K562 (cell line): Measurements from ENCODE around the gene DNAJC8. TPM values are rescaled to one million over a fixed set of nuclear protein-coding genes. Genes with fewer than 3 reads are reported as not detected.

ENCODE experiments used
- ADNP ChIP-seq: fragments of 200-800 bp; sonication (Bioruptor generic); IDR thresholded peaks from 2 replicates; pipeline ENCODE4 v1.6.1; 2016; ENCODE audit warnings: missing genetic modification characterization, missing compliant biosample characterization
- CBX3 ChIP-seq, 2 experiments: IDR thresholded peaks; 1 replicate in 1 of 2; 2 replicates in 1 of 2; pipeline ENCODE4 v1.6.1; 2012; ENCODE audit warnings: inconsistent platforms in 2 of 2, low read length in 2 of 2, borderline replicate concordance in 1 of 2, control low read depth in 1 of 2
- DACH1 ChIP-seq: fragments of 450-650 bp; IDR thresholded peaks from 2 replicates; pipeline ENCODE4 v1.6.1; 2018; ENCODE audit not compliant: partially characterized antibody
- ESRRA ChIP-seq: fragments of 450-650 bp; IDR thresholded peaks from 2 replicates; pipeline ENCODE4 v1.6.1; 2014; ENCODE audit warnings: low read depth, mild to moderate bottlenecking, moderate library complexity, borderline replicate concordance
- EZH2 ChIP-seq: IDR thresholded peaks from 2 replicates; pipeline ENCODE4 v1.6.1; 2012; ENCODE audit warnings: low read depth, mild to moderate bottlenecking, inconsistent platforms, low read length, borderline replicate concordance
- LEF1 ChIP-seq: fragments of 450-650 bp; IDR thresholded peaks from 2 replicates; pipeline ENCODE4 v1.6.1; 2016; ENCODE audit warnings: mild to moderate bottlenecking
- OTX1 ChIP-seq: fragments of 450-650 bp; formaldehyde crosslinking; IDR thresholded peaks from 2 replicates; pipeline ENCODE4 v1.4.0; 2022; ENCODE audit warnings: mild to moderate bottlenecking
- POLR2H ChIP-seq: IDR thresholded peaks from 2 replicates; pipeline ENCODE4 v1.6.1; 2016; ENCODE audit warnings: missing genetic modification characterization, low read depth, mild to moderate bottlenecking, control low read depth, missing compliant biosample characterization, moderate library complexity
- RBM14 ChIP-seq: fragments of 200-400 bp; formaldehyde crosslinking; IDR thresholded peaks from 2 replicates; pipeline ENCODE4 v1.6.1; 2018; ENCODE audit warnings: low read depth, mild to moderate bottlenecking, low read length, moderate library complexity, borderline replicate concordance; ENCODE audit not compliant: insufficient read depth
- SRSF9 ChIP-seq: fragments of 200-400 bp; formaldehyde crosslinking; IDR thresholded peaks from 2 replicates; pipeline ENCODE4 v1.6.1; 2017; ENCODE audit warnings: low read depth, low read length, borderline replicate concordance
- TCF7L2 ChIP-seq: fragments of 150-350 bp; IDR thresholded peaks from 2 replicates; pipeline ENCODE4 v1.6.1; 2016; ENCODE audit warnings: low read depth, mild to moderate bottlenecking, low read length, moderate library complexity
- ZNF717 ChIP-seq: fragments of 250-450 bp; sonication (Bioruptor Pico); IDR thresholded peaks from 2 replicates; pipeline ENCODE4 v1.5.0; 2021
- polyA plus RNA-seq, 8 experiments: library from polyadenylated mRNA; depleted of rRNA in 4 of 8; stranded (reverse) in 5 of 8; unstranded in 3 of 8; fragments of >200 nt; fragmentation: Nextera tagmentation in 2 of 8; fragmentation: Illumina TruSeq in 1 of 8; extraction: Ambion mirVana in 2 of 8; extraction: Trizol in 1 of 8; gene quantifications; 2 replicates each; pipeline versions ENCODE4 v1.2.1 to v1.2.3, GENCODE V29; 2011 to 2014; ENCODE audit warnings: inconsistent platforms in 1 of 8, missing spikeins in 1 of 8
- total RNA-seq, 7 experiments: library from RNA; depleted of rRNA in 6 of 7; stranded (reverse); fragments of >200 nt in 6 of 7; fragmentation: Illumina TruSeq in 2 of 7; extraction: Trizol in 2 of 7; gene quantifications; 2 replicates each; pipeline versions ENCODE4 v1.2.1 to v1.2.3, GENCODE V29; 2011 to 2021; ENCODE audit warnings: low replicate concordance in 1 of 7
- TF ChIP-seq, protein P1 (sequence below), 2 experiments: IDR thresholded peaks; 2 replicates each; pipeline ENCODE4 v1.6.1; 2012; ENCODE audit warnings: improper control_type of control experiment in 2 of 2, low read depth in 2 of 2, low read length in 2 of 2, borderline replicate concordance in 1 of 2
- TF ChIP-seq, protein P2 (sequence below): fragments of 450-650 bp; formaldehyde crosslinking; IDR thresholded peaks from 2 replicates; pipeline ENCODE4 v1.4.0; 2020; ENCODE audit warnings: mild to moderate bottlenecking, moderate library complexity
- TF ChIP-seq, protein P3 (sequence below): fragments of 450-650 bp; IDR thresholded peaks from 2 replicates; pipeline ENCODE4 v1.6.1; 2014; ENCODE audit warnings: low read depth, mild to moderate bottlenecking, moderate library complexity, borderline replicate concordance
- TF ChIP-seq, protein P4 (sequence below): fragments of 250-450 bp; sonication (Bioruptor Pico); IDR thresholded peaks from 2 replicates; pipeline ENCODE4 v1.4.0; 2020; ENCODE audit warnings: borderline replicate concordance
- TF ChIP-seq, protein P5 (sequence below): fragments of 450-650 bp; IDR thresholded peaks from 2 replicates; pipeline ENCODE4 v1.6.1; 2017; ENCODE audit warnings: antibody characterized with exemption, mild to moderate bottlenecking

Gene DNAJC8
- total and polyA plus RNA-seq, 9 of the 15 experiments (the other 6 are each of a cell fraction or from before 2014, with no cell fraction given): 143 to 508 (median 209) TPM

DNA sequence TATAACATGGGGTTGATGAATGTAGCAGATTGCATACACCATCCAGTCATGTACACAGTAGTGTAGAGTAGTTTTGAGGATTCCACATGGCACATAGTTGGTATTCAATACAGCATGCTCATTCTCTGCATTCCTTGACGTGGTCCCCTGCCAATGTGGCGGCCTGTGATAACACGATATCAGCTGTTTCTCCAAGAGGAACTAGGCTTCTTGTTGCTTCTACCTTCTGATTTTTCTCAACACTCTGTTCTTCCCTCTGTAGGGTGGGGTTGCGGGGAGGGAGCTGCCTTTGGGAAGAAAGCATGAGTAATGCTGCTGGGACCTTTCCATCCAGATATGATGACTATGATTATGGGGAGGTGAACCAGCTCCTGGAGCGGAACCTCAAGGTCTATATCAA lies 45.9 kb upstream of the DNAJC8 start (continued):
- TF ChIP-seq, protein P1, sequence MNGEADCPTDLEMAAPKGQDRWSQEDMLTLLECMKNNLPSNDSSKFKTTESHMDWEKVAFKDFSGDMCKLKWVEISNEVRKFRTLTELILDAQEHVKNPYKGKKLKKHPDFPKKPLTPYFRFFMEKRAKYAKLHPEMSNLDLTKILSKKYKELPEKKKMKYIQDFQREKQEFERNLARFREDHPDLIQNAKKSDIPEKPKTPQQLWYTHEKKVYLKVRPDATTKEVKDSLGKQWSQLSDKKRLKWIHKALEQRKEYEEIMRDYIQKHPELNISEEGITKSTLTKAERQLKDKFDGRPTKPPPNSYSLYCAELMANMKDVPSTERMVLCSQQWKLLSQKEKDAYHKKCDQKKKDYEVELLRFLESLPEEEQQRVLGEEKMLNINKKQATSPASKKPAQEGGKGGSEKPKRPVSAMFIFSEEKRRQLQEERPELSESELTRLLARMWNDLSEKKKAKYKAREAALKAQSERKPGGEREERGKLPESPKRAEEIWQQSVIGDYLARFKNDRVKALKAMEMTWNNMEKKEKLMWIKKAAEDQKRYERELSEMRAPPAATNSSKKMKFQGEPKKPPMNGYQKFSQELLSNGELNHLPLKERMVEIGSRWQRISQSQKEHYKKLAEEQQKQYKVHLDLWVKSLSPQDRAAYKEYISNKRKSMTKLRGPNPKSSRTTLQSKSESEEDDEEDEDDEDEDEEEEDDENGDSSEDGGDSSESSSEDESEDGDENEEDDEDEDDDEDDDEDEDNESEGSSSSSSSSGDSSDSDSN (IDR thresholded peaks at IDR 0.05; ENCODE audit: borderline replicate concordance in 1 of 2, low read depth in 2 of 2, low read length in 2 of 2): 0 out of 4 replicates have a peak, but pooled peaks of 1 of the 2 experiments have one; percentile 25
- TF ChIP-seq OTX1 (CRISPR knock-in tag): no peak
- TF ChIP-seq, protein P2, sequence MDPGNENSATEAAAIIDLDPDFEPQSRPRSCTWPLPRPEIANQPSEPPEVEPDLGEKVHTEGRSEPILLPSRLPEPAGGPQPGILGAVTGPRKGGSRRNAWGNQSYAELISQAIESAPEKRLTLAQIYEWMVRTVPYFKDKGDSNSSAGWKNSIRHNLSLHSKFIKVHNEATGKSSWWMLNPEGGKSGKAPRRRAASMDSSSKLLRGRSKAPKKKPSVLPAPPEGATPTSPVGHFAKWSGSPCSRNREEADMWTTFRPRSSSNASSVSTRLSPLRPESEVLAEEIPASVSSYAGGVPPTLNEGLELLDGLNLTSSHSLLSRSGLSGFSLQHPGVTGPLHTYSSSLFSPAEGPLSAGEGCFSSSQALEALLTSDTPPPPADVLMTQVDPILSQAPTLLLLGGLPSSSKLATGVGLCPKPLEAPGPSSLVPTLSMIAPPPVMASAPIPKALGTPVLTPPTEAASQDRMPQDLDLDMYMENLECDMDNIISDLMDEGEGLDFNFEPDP (CRISPR knock-in tag): no peak
- TF ChIP-seq, protein P3, sequence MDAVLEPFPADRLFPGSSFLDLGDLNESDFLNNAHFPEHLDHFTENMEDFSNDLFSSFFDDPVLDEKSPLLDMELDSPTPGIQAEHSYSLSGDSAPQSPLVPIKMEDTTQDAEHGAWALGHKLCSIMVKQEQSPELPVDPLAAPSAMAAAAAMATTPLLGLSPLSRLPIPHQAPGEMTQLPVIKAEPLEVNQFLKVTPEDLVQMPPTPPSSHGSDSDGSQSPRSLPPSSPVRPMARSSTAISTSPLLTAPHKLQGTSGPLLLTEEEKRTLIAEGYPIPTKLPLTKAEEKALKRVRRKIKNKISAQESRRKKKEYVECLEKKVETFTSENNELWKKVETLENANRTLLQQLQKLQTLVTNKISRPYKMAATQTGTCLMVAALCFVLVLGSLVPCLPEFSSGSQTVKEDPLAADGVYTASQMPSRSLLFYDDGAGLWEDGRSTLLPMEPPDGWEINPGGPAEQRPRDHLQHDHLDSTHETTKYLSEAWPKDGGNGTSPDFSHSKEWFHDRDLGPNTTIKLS: no peak
- TF ChIP-seq EZH2: no peak
- no peak for TF ChIP-seq TCF7L2
- no peak for TF ChIP-seq POLR2H (tag)
- TF ChIP-seq SRSF9: no peak
- no peak for TF ChIP-seq CBX3 (IDR thresholded peaks at IDR 0.05; ENCODE audit: borderline replicate concordance in 1 of 2, low read length in 2 of 2)
- TF ChIP-seq, protein P4, sequence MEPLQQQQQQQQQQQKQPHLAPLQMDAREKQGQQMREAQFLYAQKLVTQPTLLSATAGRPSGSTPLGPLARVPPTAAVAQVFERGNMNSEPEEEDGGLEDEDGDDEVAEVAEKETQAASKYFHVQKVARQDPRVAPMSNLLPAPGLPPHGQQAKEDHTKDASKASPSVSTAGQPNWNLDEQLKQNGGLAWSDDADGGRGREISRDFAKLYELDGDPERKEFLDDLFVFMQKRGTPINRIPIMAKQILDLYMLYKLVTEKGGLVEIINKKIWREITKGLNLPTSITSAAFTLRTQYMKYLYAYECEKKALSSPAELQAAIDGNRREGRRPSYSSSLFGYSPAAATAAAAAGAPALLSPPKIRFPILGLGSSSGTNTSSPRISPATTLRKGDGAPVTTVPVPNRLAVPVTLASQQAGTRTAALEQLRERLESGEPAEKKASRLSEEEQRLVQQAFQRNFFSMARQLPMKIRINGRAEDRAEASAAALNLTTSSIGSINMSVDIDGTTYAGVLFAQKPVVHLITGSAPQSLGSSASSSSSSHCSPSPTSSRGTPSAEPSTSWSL (CRISPR knock-in tag): no peak
- TF ChIP-seq ADNP (tag): no peak
- TF ChIP-seq ZNF717 (CRISPR knock-in tag): no peak
- TF ChIP-seq LEF1: no peak
- no peak for TF ChIP-seq RBM14
- TF ChIP-seq ESRRA: no peak
- peak; percentile 83 for TF ChIP-seq DACH1
- TF ChIP-seq, protein P5, sequence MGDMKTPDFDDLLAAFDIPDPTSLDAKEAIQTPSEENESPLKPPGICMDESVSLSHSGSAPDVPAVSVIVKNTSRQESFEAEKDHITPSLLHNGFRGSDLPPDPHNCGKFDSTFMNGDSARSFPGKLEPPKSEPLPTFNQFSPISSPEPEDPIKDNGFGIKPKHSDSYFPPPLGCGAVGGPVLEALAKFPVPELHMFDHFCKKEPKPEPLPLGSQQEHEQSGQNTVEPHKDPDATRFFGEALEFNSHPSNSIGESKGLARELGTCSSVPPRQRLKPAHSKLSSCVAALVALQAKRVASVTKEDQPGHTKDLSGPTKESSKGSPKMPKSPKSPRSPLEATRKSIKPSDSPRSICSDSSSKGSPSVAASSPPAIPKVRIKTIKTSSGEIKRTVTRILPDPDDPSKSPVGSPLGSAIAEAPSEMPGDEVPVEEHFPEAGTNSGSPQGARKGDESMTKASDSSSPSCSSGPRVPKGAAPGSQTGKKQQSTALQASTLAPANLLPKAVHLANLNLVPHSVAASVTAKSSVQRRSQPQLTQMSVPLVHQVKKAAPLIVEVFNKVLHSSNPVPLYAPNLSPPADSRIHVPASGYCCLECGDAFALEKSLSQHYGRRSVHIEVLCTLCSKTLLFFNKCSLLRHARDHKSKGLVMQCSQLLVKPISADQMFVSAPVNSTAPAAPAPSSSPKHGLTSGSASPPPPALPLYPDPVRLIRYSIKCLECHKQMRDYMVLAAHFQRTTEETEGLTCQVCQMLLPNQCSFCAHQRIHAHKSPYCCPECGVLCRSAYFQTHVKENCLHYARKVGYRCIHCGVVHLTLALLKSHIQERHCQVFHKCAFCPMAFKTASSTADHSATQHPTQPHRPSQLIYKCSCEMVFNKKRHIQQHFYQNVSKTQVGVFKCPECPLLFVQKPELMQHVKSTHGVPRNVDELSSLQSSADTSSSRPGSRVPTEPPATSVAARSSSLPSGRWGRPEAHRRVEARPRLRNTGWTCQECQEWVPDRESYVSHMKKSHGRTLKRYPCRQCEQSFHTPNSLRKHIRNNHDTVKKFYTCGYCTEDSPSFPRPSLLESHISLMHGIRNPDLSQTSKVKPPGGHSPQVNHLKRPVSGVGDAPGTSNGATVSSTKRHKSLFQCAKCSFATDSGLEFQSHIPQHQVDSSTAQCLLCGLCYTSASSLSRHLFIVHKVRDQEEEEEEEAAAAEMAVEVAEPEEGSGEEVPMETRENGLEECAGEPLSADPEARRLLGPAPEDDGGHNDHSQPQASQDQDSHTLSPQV: no peak
